K562 (cell line): Measurements from ENCODE around the gene MVD. TPM values are rescaled to one million over a fixed set of nuclear protein-coding genes. Genes with fewer than 3 reads are reported as not detected.

ENCODE experiments used
- ATAC-seq: fragments of 200-7000 bp; cut with Tn5 transposase; 3 replicates; pipeline ENCODE4 v1.9.1; 2020; ENCODE audit warnings: moderate library complexity
- BruUV-seq: library from RNA; stranded (reverse); fragments of 400-500 nt; replicated peaks from 2 replicates; lab custom pipeline; 2021; lab: Mats Ljungman, UMichigan
- CTCF ChIA-PET: fragments of 300-600 bp; formaldehyde crosslinking; extraction: SDS; loops from one replicate; lab custom pipeline; 2021; ENCODE audit warnings: low intra/inter-chr PET ratio; lab: Yijun Ruan, JAX
- POLR2A ChIA-PET: fragments of 300-600, 350-650 bp; sonication (Branson Sonifier 250); formaldehyde crosslinking; extraction: SDS; loops from one replicate; lab custom pipeline; 2021; ENCODE audit warnings: antibody characterized with exemption, inconsistent platforms; lab: Yijun Ruan, JAX
- DNase-seq, 4 experiments: peaks; one replicate each; pipeline versions ENCODE4 v3.0.0 to v3.0.0-alpha.2; 2011 to 2018; ENCODE audit warnings: low spot score in 3 of 4, mixed read lengths in 3 of 4; ENCODE audit errors: extremely low read depth in 1 of 4
- FAIRE-seq: peaks from 2 replicates; lab custom pipeline; 2011; peaks lifted over from hg19 to GRCh38; lab: Jason Lieb, UNC
- H2AFZ ChIP-seq: 2 replicates; pipeline ENCODE4 v1.6.0; 2011; ENCODE audit warnings: low read depth, low read length, control low read depth, inconsistent platforms
- H3K27ac ChIP-seq: fragments of 200-600 bp; 3 replicates; pipeline ENCODE4 v1.8.0; 2011; ENCODE audit warnings: low read depth, mild to moderate bottlenecking, control low read depth, inconsistent platforms, low read length, moderate library complexity, mixed read lengths; ENCODE audit errors: extremely low read depth
- H3K27me3 ChIP-seq, 2 experiments: fragments of 300-600 bp in 1 of 2; 2 replicates in 1 of 2; 3 replicates in 1 of 2; pipeline versions ENCODE4 v1.6.0 to v1.8.0; 2011; ENCODE audit warnings: inconsistent platforms in 2 of 2, low read length in 2 of 2, mild to moderate bottlenecking in 1 of 2, mixed read lengths in 1 of 2, moderate library complexity in 1 of 2; ENCODE audit not compliant: control insufficient read depth in 2 of 2, insufficient read depth in 2 of 2
- H3K36me3 ChIP-seq: fragments of 300-600 bp; 3 replicates; pipeline ENCODE4 v1.8.0; 2011; ENCODE audit warnings: mild to moderate bottlenecking, low read length, inconsistent platforms; ENCODE audit not compliant: control insufficient read depth, insufficient read depth
- H3K4me1 ChIP-seq, 2 experiments: fragments of 200-600 bp in 1 of 2; replicated peaks in 1 of 2; 2 replicates in 1 of 2; 3 replicates in 1 of 2; pipeline versions ENCODE4 v1.5.1 to v1.8.0; 2011; ENCODE audit warnings: inconsistent platforms in 2 of 2, low read length in 2 of 2, mild to moderate bottlenecking in 1 of 2, mixed read lengths in 1 of 2, moderate library complexity in 1 of 2; ENCODE audit not compliant: control insufficient read depth in 2 of 2, insufficient read depth in 2 of 2
- H3K4me2 ChIP-seq: 2 replicates; pipeline ENCODE4 v1.6.1; 2011; ENCODE audit warnings: low read length, control low read depth, inconsistent platforms, mixed read lengths; ENCODE audit not compliant: insufficient read depth
- H3K4me3 ChIP-seq: fragments of 200-600 bp; sonication (generic), shearing (Covaris generic); 2 replicates; pipeline ENCODE4 v1.5.1; 2016; ENCODE audit warnings: control low read depth, inconsistent platforms
- H3K79me2 ChIP-seq: fragments of 200-600 bp; 3 replicates; pipeline ENCODE4 v1.8.0; 2011; ENCODE audit warnings: low read length, inconsistent platforms; ENCODE audit not compliant: control insufficient read depth, insufficient read depth
- H3K9ac ChIP-seq, 2 experiments: 2 replicates each; pipeline versions ENCODE4 v1.6.0 to v1.6.1; 2011; ENCODE audit warnings: low read depth in 2 of 2, low read length in 2 of 2, control low read depth in 1 of 2, inconsistent platforms in 1 of 2, mild to moderate bottlenecking in 1 of 2, mixed read lengths in 1 of 2; ENCODE audit not compliant: insufficient read depth in 1 of 2
- H3K9me1 ChIP-seq: one replicate; pipeline ENCODE4 v1.6.0; 2011; ENCODE audit warnings: inconsistent platforms, mild to moderate bottlenecking, low read length, moderate library complexity; ENCODE audit not compliant: control insufficient read depth, insufficient read depth
- H3K9me3 ChIP-seq: replicated peaks from 2 replicates; pipeline ENCODE4 v1.5.1; 2011; ENCODE audit warnings: low read depth, low read length, inconsistent platforms; ENCODE audit not compliant: control insufficient read depth, insufficient read depth
- H4K20me1 ChIP-seq: replicated peaks from 2 replicates; pipeline ENCODE4 v1.6.1; 2011; ENCODE audit warnings: low read length, inconsistent platforms, mixed read lengths; ENCODE audit not compliant: control insufficient read depth, insufficient read depth
- WGBS: fragments of 100-300 bp; shearing (Covaris generic); methylation state at CpG from one replicate; pipeline ENCODE4 v1.1.6; 2016; ENCODE audit warnings: low coverage, mixed read lengths; ENCODE audit not compliant: insufficient coverage; ENCODE audit errors: missing lambda C conversion rate; 5-methylcytosine and 5-hydroxymethylcytosine counted together
- in situ Hi-C: fragments of 300-500 bp; cut with MboI; formaldehyde crosslinking; loops from 4 replicates; pipeline ENCODE4 v1.15.0; 2018; ENCODE audit warnings: inconsistent platforms, mixed read lengths
- intact Hi-C: fragments of 100-400 bp; cut with micrococcal nuclease; formaldehyde crosslinking; loops from 2 replicates; pipeline ENCODE4 v1.14.2; 2022
- polyA plus RNA-seq, 8 experiments: library from polyadenylated mRNA; depleted of rRNA in 4 of 8; stranded (reverse) in 5 of 8; unstranded in 3 of 8; fragments of >200 nt; fragmentation: Nextera tagmentation in 2 of 8; fragmentation: Illumina TruSeq in 1 of 8; extraction: Ambion mirVana in 2 of 8; extraction: Trizol in 1 of 8; gene quantifications; 2 replicates each; pipeline versions ENCODE4 v1.2.1 to v1.2.3, GENCODE V29; 2011 to 2014; ENCODE audit warnings: inconsistent platforms in 1 of 8, missing spikeins in 1 of 8
- total RNA-seq, 7 experiments: library from RNA; depleted of rRNA in 6 of 7; stranded (reverse); fragments of >200 nt in 6 of 7; fragmentation: Illumina TruSeq in 2 of 7; extraction: Trizol in 2 of 7; gene quantifications; 2 replicates each; pipeline versions ENCODE4 v1.2.1 to v1.2.3, GENCODE V29; 2011 to 2021; ENCODE audit warnings: low replicate concordance in 1 of 7
- TF ChIP-seq, protein P1 (sequence below): fragments of 450-650 bp; formaldehyde crosslinking; IDR thresholded peaks from 2 replicates; pipeline ENCODE4 v1.4.0; 2020; ENCODE audit warnings: mild to moderate bottlenecking, moderate library complexity

MVD gene
- total and polyA plus RNA-seq, 9 of the 15 experiments (the other 6 are each of a cell fraction or from before 2014, with no cell fraction given) = 12.2 to 141 (median 45.3) TPM

DNA sequence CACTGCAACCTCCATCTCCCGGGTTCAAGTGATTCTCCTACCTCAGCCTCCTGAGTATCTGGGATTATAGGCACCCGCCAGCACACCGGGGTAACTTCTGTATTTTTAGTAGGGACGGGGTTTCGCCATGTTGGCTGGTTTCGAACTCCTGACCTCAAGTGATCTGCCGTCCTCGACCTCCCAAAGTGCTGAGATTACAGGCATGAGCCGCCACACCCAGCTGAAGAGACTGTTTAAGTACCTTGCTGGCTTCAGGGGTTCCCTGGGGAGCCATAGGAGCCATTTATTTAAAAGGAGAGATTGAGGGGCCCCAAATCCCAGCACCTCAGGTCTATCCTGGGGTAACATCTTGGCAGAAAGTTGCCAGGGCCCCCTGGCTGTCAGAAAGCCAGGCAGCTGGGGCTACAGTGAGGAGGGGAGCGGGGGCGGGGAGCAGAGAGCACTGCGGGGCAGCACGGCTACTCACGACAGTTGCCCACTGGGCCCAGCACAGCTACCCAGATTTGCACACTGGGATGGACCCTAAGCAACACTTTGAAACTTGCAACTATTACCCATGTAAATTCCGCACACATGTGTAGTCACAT, 21.8 kb upstream of the MVD start:
- in situ Hi-C loops (no loop called here), intact Hi-C loops (loop anchor here (5.0 kb wide), 2 partner anchors 57 to 88 kb away; no protein-coding TSS in a partner anchor)
- WGBS = 71% methylated on average over 15 of the region's 15 CpGs
- no peaks in the 10 kb centered on the region; the same call in 2 of the 3 replicates for H3K79me2 ChIP-seq
- H3K9ac ChIP-seq = peak overlapping the region in 1 of 2 experiments; percentile 61; a peak in 1 of 4 replicates
- H4K20me1 ChIP-seq = no peaks in the 10 kb centered on the region; the same call in 1 of the 2 replicates
- TF ChIP-seq, protein P1, sequence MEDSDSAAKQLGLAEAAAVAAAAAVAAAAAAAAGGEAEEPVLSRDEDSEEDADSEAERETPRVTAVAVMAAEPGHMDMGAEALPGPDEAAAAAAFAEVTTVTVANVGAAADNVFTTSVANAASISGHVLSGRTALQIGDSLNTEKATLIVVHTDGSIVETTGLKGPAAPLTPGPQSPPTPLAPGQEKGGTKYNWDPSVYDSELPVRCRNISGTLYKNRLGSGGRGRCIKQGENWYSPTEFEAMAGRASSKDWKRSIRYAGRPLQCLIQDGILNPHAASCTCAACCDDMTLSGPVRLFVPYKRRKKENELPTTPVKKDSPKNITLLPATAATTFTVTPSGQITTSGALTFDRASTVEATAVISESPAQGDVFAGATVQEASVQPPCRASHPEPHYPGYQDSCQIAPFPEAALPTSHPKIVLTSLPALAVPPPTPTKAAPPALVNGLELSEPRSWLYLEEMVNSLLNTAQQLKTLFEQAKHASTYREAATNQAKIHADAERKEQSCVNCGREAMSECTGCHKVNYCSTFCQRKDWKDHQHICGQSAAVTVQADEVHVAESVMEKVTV (CRISPR knock-in tag) = no peak
- peaks cover 36 to 67% of the 10 kb centered on the region in 2 experiments for H3K4me1 ChIP-seq
- no peaks in the 10 kb centered on the region for H3K36me3 ChIP-seq
- H3K4me3 ChIP-seq = no peak overlapping the region
- BruUV-seq = no TSS peak
- H3K9me1 ChIP-seq = no peaks in the 10 kb centered on the region
- H3K27me3 ChIP-seq = no peaks in the 10 kb centered on the region
- ChIA-PET CTCF (interaction anchor here (0.6 kb wide), 1 partner anchor 126 kb away, joined by 3 read pairs; no protein-coding TSS in a partner anchor), POLR2A (interaction anchor here (0.5 to 1.2 kb wide), 3 partner anchors 10 to 33 kb away, joined by 3 to 6 read pairs (median 3); no protein-coding TSS in a partner anchor)
- no peak for FAIRE-seq
- H2AFZ ChIP-seq = no peak overlapping the region
- H3K27ac ChIP-seq = no peak overlapping the region
- DNase-seq = no peak
- ATAC-seq = no peak
- no peak overlapping the region for H3K4me2 ChIP-seq
- no peaks in the 10 kb centered on the region for H3K9me3 ChIP-seq
